ENCODE measurements around the gene ASAP2. TPM values are rescaled to one million over a fixed set of nuclear protein-coding genes. Genes with fewer than 3 reads are reported as not detected.

The ASAP2 gene
- total RNA-seq, 1 donor from 2014 or later = 49.6 TPM

- Mint-ChIP-seq H3K9me3 (ENCODE audit: unreplicated experiment) (no peaks in the 10 kb centered on the region), H3K36me3 (ENCODE audit: unreplicated experiment) (peaks cover 4% of the 10 kb centered on the region), H3K27me3 (ENCODE audit: unreplicated experiment) (peaks cover 3% of the 10 kb centered on the region), H3K4me1 (ENCODE audit: low read depth, unreplicated experiment) (peaks cover 11% of the 10 kb centered on the region), H3K27ac (ENCODE audit: unreplicated experiment) (no peak overlapping the region), H3K4me3 (ENCODE audit: unreplicated experiment) (no peak overlapping the region)
- no peak for DNase-seq
- TF ChIP-seq CTCF (IDR thresholded peaks at IDR 0.05; ENCODE audit: partially characterized antibody, unreplicated experiment) = no peak
Measured at GRCh38 chr2:9408641-9409151, 202.1 kb downstream of the ASAP2 start.

- Mint-ChIP-seq H3K9me3 (ENCODE audit: unreplicated experiment) (no peaks in the 10 kb centered on the region), H3K4me3 (ENCODE audit: unreplicated experiment) (no peak overlapping the region), H3K4me1 (ENCODE audit: low read depth, unreplicated experiment) (peaks cover 11% of the 10 kb centered on the region), H3K36me3 (ENCODE audit: unreplicated experiment) (peaks cover 4% of the 10 kb centered on the region), H3K27me3 (ENCODE audit: unreplicated experiment) (peaks cover 3% of the 10 kb centered on the region), H3K27ac (ENCODE audit: unreplicated experiment) (no peak overlapping the region)
- no peak for TF ChIP-seq CTCF (IDR thresholded peaks at IDR 0.05; ENCODE audit: partially characterized antibody, unreplicated experiment)
- DNase-seq = no peak
Measured at GRCh38 chr2:9410108-9410507, 203.5 kb downstream of the ASAP2 start.

- Mint-ChIP-seq H3K27me3 (ENCODE audit: unreplicated experiment) (peaks cover 2% of the 10 kb centered on the region), H3K36me3 (ENCODE audit: unreplicated experiment) (peaks cover 4% of the 10 kb centered on the region), H3K27ac (ENCODE audit: unreplicated experiment) (no peak overlapping the region), H3K4me1 (ENCODE audit: low read depth, unreplicated experiment) (peaks cover 5% of the 10 kb centered on the region), H3K9me3 (ENCODE audit: unreplicated experiment) (no peaks in the 10 kb centered on the region), H3K4me3 (ENCODE audit: unreplicated experiment) (no peak overlapping the region)
- TF ChIP-seq CTCF (IDR thresholded peaks at IDR 0.05; ENCODE audit: partially characterized antibody, unreplicated experiment) = no peak
- DNase-seq = no peak
Measured at GRCh38 chr2:9412781-9413180, 206.2 kb downstream of the ASAP2 start.

- Mint-ChIP-seq H3K27me3 (ENCODE audit: unreplicated experiment) (peaks cover 2% of the 10 kb centered on the region), H3K27ac (ENCODE audit: unreplicated experiment) (no peak overlapping the region), H3K4me1 (ENCODE audit: low read depth, unreplicated experiment) (peaks cover 19% of the 10 kb centered on the region), H3K4me3 (ENCODE audit: unreplicated experiment) (no peak overlapping the region), H3K9me3 (ENCODE audit: unreplicated experiment) (peaks cover 2% of the 10 kb centered on the region), H3K36me3 (ENCODE audit: unreplicated experiment) (no peaks in the 10 kb centered on the region)
- TF ChIP-seq CTCF (IDR thresholded peaks at IDR 0.05; ENCODE audit: partially characterized antibody, unreplicated experiment) = no peak
- DNase-seq = no peak
Measured at GRCh38 chr2:9415516-9416169, 209.0 kb downstream of the ASAP2 start.

GRCh38 chr2:9416267-9416961, 209.8 kb downstream of the ASAP2 start:
- TF ChIP-seq CTCF (IDR thresholded peaks at IDR 0.05; ENCODE audit: partially characterized antibody, unreplicated experiment) = no peak
- H3K27ac Mint-ChIP-seq (ENCODE audit: unreplicated experiment) = no peak overlapping the region
- peaks cover 2% of the 10 kb centered on the region for H3K27me3 Mint-ChIP-seq (ENCODE audit: unreplicated experiment)
- H3K4me1 Mint-ChIP-seq (ENCODE audit: low read depth, unreplicated experiment) = peaks cover 21% of the 10 kb centered on the region
- peaks cover 2% of the 10 kb centered on the region for H3K9me3 Mint-ChIP-seq (ENCODE audit: unreplicated experiment)
- no peak overlapping the region for H3K4me3 Mint-ChIP-seq (ENCODE audit: unreplicated experiment)
- no peak for DNase-seq
- H3K36me3 Mint-ChIP-seq (ENCODE audit: unreplicated experiment) = no peaks in the 10 kb centered on the region
